NCI-H345 (cell line): ENCODE data around the gene LINC00632.
"Not testable (repeated sequence)": the region's sequence is repeated elsewhere in the genome, so short reads cannot be mapped to it uniquely, and the experiment has no call there.

ENCODE experiments used
- DNase-seq: peaks from one replicate; lab custom pipeline; 2025; lab: John Stamatoyannopoulos, UW

LINC00632 gene

GRCh38 chrX:140709421-140709846 lies at the start of gene LINC00632:
Gene LINC00632 (plus strand): TSS chrX:140709759.
- no peak for DNase-seq

- DNase-seq = no peak
Measured at GRCh38 chrX:140661643-140662042, 47.9 kb upstream of the LINC00632 start.

GRCh38 chrX:140664939-140665338 lies 44.6 kb upstream of the LINC00632 start:
- no peak for DNase-seq

- no peak for DNase-seq
Measured at GRCh38 chrX:140672840-140673731, 36.5 kb upstream of the LINC00632 start.

GRCh38 chrX:140687706-140688105 lies 21.9 kb upstream of the LINC00632 start:
- no peak for DNase-seq

GRCh38 chrX:140691596-140691995 lies 18.0 kb upstream of the LINC00632 start:
- DNase-seq = not testable (repeated sequence)

GRCh38 chrX:140697618-140698017 lies 11.9 kb upstream of the LINC00632 start:
- no peak for DNase-seq

- peak; percentile 3 for DNase-seq
Measured at GRCh38 chrX:140701480-140701879, 8.1 kb upstream of the LINC00632 start.

GRCh38 chrX:140710710-140711109 lies 1.2 kb downstream of the LINC00632 start:
- no peak for DNase-seq

GRCh38 chrX:140711894-140712293 lies 2.3 kb downstream of the LINC00632 start:
- DNase-seq = no peak

GRCh38 chrX:140712413-140713173 lies 3.0 kb downstream of the LINC00632 start:
- peak; percentile 38 for DNase-seq

GRCh38 chrX:140713174-140713539 lies 3.6 kb downstream of the LINC00632 start:
- DNase-seq = no peak

- no peak for DNase-seq
Measured at GRCh38 chrX:140715787-140716186, 6.2 kb downstream of the LINC00632 start.

- DNase-seq = no peak
Measured at GRCh38 chrX:140723121-140723715, 13.7 kb downstream of the LINC00632 start.

GRCh38 chrX:140724309-140724708 lies 14.8 kb downstream of the LINC00632 start:
- no peak for DNase-seq

- no peak for DNase-seq
Measured at GRCh38 chrX:140724736-140725135, 15.2 kb downstream of the LINC00632 start.

GRCh38 chrX:140725500-140725899 lies 15.9 kb downstream of the LINC00632 start:
- no peak for DNase-seq

- peak; percentile 24 for DNase-seq
Measured at GRCh38 chrX:140733766-140734342, 24.3 kb downstream of the LINC00632 start.

GRCh38 chrX:140744085-140744484 lies 34.5 kb downstream of the LINC00632 start:
- DNase-seq = no peak

GRCh38 chrX:140756941-140757340 lies 47.4 kb downstream of the LINC00632 start:
- no peak for DNase-seq

- DNase-seq = peak; percentile 71
Measured at GRCh38 chrX:140762061-140762460, 52.5 kb downstream of the LINC00632 start.

GRCh38 chrX:140764401-140764919 lies 54.9 kb downstream of the LINC00632 start:
- peak; percentile 48 for DNase-seq
